Keratinocyte (primary cell): Measurements from ENCODE around the gene STATH. TPM values are rescaled to one million over a fixed set of nuclear protein-coding genes. Genes with fewer than 3 reads are reported as not detected.

ENCODE experiments used
- DNase-seq: peaks from one replicate; pipeline ENCODE4 v3.0.0-alpha.2; 2011; ENCODE audit warnings: low read depth, missing footprints, low spot score
- FAIRE-seq: peaks from 2 replicates; lab custom pipeline; 2011; peaks lifted over from hg19 to GRCh38; lab: Jason Lieb, UNC
- H2AFZ ChIP-seq: 2 replicates; pipeline ENCODE4 v1.6.0; 2012; ENCODE audit warnings: low read length, control low read depth, inconsistent platforms; ENCODE audit not compliant: control insufficient read depth
- H3K27ac ChIP-seq: 2 replicates; pipeline ENCODE4 v1.5.1; 2011; ENCODE audit warnings: low read length; ENCODE audit not compliant: control insufficient read depth, insufficient read depth
- H3K27me3 ChIP-seq: 3 replicates; pipeline ENCODE4 v1.6.0; 2011; ENCODE audit warnings: low read length; ENCODE audit not compliant: control insufficient read depth, insufficient read depth; ENCODE audit errors: extremely low read depth
- H3K36me3 ChIP-seq, 2 experiments: 2 replicates in 1 of 2; 3 replicates in 1 of 2; pipeline ENCODE4 v1.5.1; 2011; ENCODE audit warnings: low read length in 2 of 2, mild to moderate bottlenecking in 1 of 2; ENCODE audit not compliant: control insufficient read depth in 2 of 2, insufficient read depth in 2 of 2; ENCODE audit errors: extremely low read depth in 1 of 2
- H3K4me1 ChIP-seq: 3 replicates; pipeline ENCODE4 v1.5.1; 2011; ENCODE audit warnings: low read length; ENCODE audit not compliant: control insufficient read depth, insufficient read depth; ENCODE audit errors: extremely low read depth
- H3K4me2 ChIP-seq: 3 replicates; pipeline ENCODE4 v1.6.0; 2011; ENCODE audit warnings: low read depth, low read length; ENCODE audit not compliant: control insufficient read depth, insufficient read depth; ENCODE audit errors: extremely low read depth
- H3K4me3 ChIP-seq, 3 experiments: fragments of 200-600 bp in 1 of 3; sonication (generic) in 1 of 3; 2 replicates in 2 of 3; 3 replicates in 1 of 3; pipeline ENCODE4 v1.5.1; 2011 to 2016; ENCODE audit warnings: low read length in 3 of 3, mild to moderate bottlenecking in 3 of 3, control low read depth in 2 of 3, inconsistent platforms in 1 of 3, low read depth in 1 of 3, mixed read lengths in 1 of 3, mixed run types in 1 of 3, moderate library complexity in 1 of 3; ENCODE audit not compliant: control insufficient read depth in 2 of 3, insufficient read depth in 2 of 3; ENCODE audit errors: extremely low read depth in 1 of 3
- H3K79me2 ChIP-seq: 2 replicates; pipeline ENCODE4 v1.6.0; 2012; ENCODE audit warnings: low read length; ENCODE audit not compliant: control insufficient read depth, insufficient read depth
- H3K9ac ChIP-seq: 3 replicates; pipeline ENCODE4 v1.6.0; 2011; ENCODE audit warnings: low read length; ENCODE audit not compliant: control insufficient read depth, insufficient read depth; ENCODE audit errors: extremely low read depth
- H3K9me1 ChIP-seq: 3 replicates; pipeline ENCODE4 v1.6.0; 2011; ENCODE audit warnings: low read length; ENCODE audit not compliant: control insufficient read depth, insufficient read depth; ENCODE audit errors: extremely low read depth
- H3K9me3 ChIP-seq: 2 replicates; pipeline ENCODE4 v1.5.1; 2012; ENCODE audit warnings: low read depth, low read length; ENCODE audit not compliant: control insufficient read depth
- H4K20me1 ChIP-seq: 3 replicates; pipeline ENCODE4 v1.6.0; 2011; ENCODE audit warnings: low read length; ENCODE audit not compliant: control insufficient read depth, insufficient read depth; ENCODE audit errors: extremely low read depth
- CTCF ChIP-seq, 3 experiments: IDR thresholded peaks in 1 of 3; conservative IDR thresholded peaks in 1 of 3; optimal IDR thresholded peaks in 1 of 3; 2 replicates in 2 of 3; 3 replicates in 1 of 3; pipeline versions ENCODE3 to v1.5.1; 2011; ENCODE audit warnings: low read length in 3 of 3, mild to moderate bottlenecking in 3 of 3, moderate library complexity in 2 of 3, control low read depth in 1 of 3, inconsistent platforms in 1 of 3; ENCODE audit not compliant: insufficient read depth in 2 of 3; ENCODE audit errors: extremely low read depth in 1 of 3
- EZH2 ChIP-seq: IDR thresholded peaks from one replicate; pipeline ENCODE4 v1.6.1; 2012; ENCODE audit warnings: inconsistent platforms, mild to moderate bottlenecking, low read length, moderate library complexity
- dilution Hi-C: fragments of 300-500 bp; cut with MboI; formaldehyde crosslinking; loops from one replicate; pipeline ENCODE4 v1.7.0; 2020; ENCODE audit warnings: low sequenced_read_pairs; ENCODE audit not compliant: extremely low pct_ligation_motif_present
- polyA plus RNA-seq, 5 experiments: library from polyadenylated mRNA; depleted of rRNA in 3 of 5; stranded (reverse) in 3 of 5; stranded (forward) in 1 of 5; unstranded in 1 of 5; fragments of >200 nt; gene quantifications; 1 replicate in 1 of 5; 2 replicates in 3 of 5; 3 replicates in 1 of 5; pipeline versions ENCODE4 v1.2.1 to v1.2.3, GENCODE V29; 2011 to 2012; ENCODE audit warnings: missing spikeins in 2 of 5, low read depth in 1 of 5, low replicate concordance in 1 of 5

STATH gene
- polyA plus RNA-seq, 1 donor (not counting 4 experiments of a cell fraction or from before 2014, with no cell fraction given): not detected

GRCh38 chr4:69986663-69987062 is 9.1 kb upstream of the STATH start:
- H3K9me3 ChIP-seq: no peaks in the 10 kb centered on the region
- no peak overlapping the region for H2AFZ ChIP-seq
- H3K4me1 ChIP-seq: no peaks in the 10 kb centered on the region
- H3K27ac ChIP-seq: no peak overlapping the region
- H3K36me3 ChIP-seq: no peaks in the 10 kb centered on the region
- no peak overlapping the region for H3K4me3 ChIP-seq
- no peaks in the 10 kb centered on the region for H4K20me1 ChIP-seq
- no peaks in the 10 kb centered on the region for H3K79me2 ChIP-seq
- no peak overlapping the region for H3K9ac ChIP-seq
- no peak overlapping the region for H3K4me2 ChIP-seq
- dilution Hi-C loops: no loop called here
- TF ChIP-seq CTCF (optimal IDR thresholded peaks at IDR 0.05 in 1 of 3, IDR thresholded peaks at IDR 0.05 in 1 of 3, conservative IDR thresholded peaks at IDR 0.05 in 1 of 3; ENCODE audit: extremely low read depth in 1 of 3, insufficient read depth in 2 of 3, low read length in 3 of 3): no peak
- TF ChIP-seq EZH2: no peak
- no peak for FAIRE-seq
- no peak for DNase-seq
- H3K9me1 ChIP-seq: no peaks in the 10 kb centered on the region
- no peaks in the 10 kb centered on the region for H3K27me3 ChIP-seq

DNA sequence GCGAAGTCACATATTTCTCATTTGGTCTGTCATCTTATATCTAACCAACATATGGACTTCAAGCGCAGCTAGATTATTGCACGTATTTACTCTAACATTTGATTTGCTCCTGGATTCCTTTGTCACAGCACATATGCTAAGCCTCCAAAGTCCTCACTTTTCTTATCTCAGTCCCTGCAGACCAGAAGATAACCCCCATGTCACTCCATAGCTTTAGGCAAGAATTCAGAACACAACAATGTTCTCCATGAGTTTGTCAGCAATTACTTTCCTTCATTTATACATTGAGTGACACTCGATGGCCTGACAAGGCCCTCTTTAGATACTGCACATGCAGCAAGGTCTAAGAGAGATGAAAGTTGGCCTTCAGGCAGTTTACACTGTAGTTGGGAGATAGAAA is 4.8 kb upstream of the STATH start:
- Histone ChIP-seq H3K9me1 (no peaks in the 10 kb centered on the region), H3K27me3 (no peaks in the 10 kb centered on the region), H3K4me2 (no peak overlapping the region), H4K20me1 (no peaks in the 10 kb centered on the region), H3K79me2 (no peaks in the 10 kb centered on the region), H3K4me1 (no peaks in the 10 kb centered on the region), H3K9ac (no peak overlapping the region), H3K36me3 (no peaks in the 10 kb centered on the region), H2AFZ (no peak overlapping the region), H3K9me3 (no peaks in the 10 kb centered on the region), H3K27ac (no peak overlapping the region), H3K4me3 (no peak overlapping the region)
- TF ChIP-seq EZH2: no peak
- no peak for TF ChIP-seq CTCF (optimal IDR thresholded peaks at IDR 0.05 in 1 of 3, IDR thresholded peaks at IDR 0.05 in 1 of 3, conservative IDR thresholded peaks at IDR 0.05 in 1 of 3; ENCODE audit: extremely low read depth in 1 of 3, insufficient read depth in 2 of 3, low read length in 3 of 3)
- DNase-seq (no peak), FAIRE-seq (no peak)
- dilution Hi-C loops: no loop called here
